IPS-20b (cell line): ENCODE data around the gene ADSL.

Experiments used
- H3K27ac ChIP-seq: one replicate; pipeline ENCODE4 v1.5.1; 2013; ENCODE audit warnings: low read length
- H3K27me3 ChIP-seq: 2 replicates; pipeline ENCODE4 v1.6.1; 2013; ENCODE audit warnings: mild to moderate bottlenecking, low read length, inconsistent platforms; ENCODE audit not compliant: insufficient read depth
- H3K36me3 ChIP-seq: 2 replicates; pipeline ENCODE4 v1.6.1; 2013; ENCODE audit warnings: low read depth, mild to moderate bottlenecking, inconsistent platforms, low read length, moderate library complexity; ENCODE audit not compliant: insufficient read depth
- H3K4me1 ChIP-seq: 2 replicates; pipeline ENCODE4 v1.6.1; 2013; ENCODE audit warnings: mild to moderate bottlenecking, control low read depth, inconsistent platforms, low read length, moderate library complexity; ENCODE audit not compliant: insufficient read depth
- H3K4me3 ChIP-seq: 2 replicates; pipeline ENCODE4 v1.5.1; 2013; ENCODE audit warnings: mild to moderate bottlenecking, low read length, inconsistent platforms
- H3K9ac ChIP-seq: 2 replicates; pipeline ENCODE4 v1.6.1; 2013; ENCODE audit warnings: low read depth, mild to moderate bottlenecking, inconsistent platforms, low read length, moderate library complexity
- H3K9me3 ChIP-seq: 2 replicates; pipeline ENCODE4 v1.6.1; 2013; ENCODE audit warnings: mild to moderate bottlenecking, low read depth, low read length, inconsistent platforms; ENCODE audit not compliant: insufficient read depth

ADSL gene

GRCh38 chr22:40434106-40434505 lies 87.8 kb downstream of the ADSL start:
- Histone ChIP-seq H3K27ac (no peak overlapping the region), H3K4me3 (no peak overlapping the region), H3K9ac (no peak overlapping the region), H3K9me3 (no peaks in the 10 kb centered on the region), H3K4me1 (no peaks in the 10 kb centered on the region), H3K36me3 (peaks cover 30% of the 10 kb centered on the region), H3K27me3 (no peaks in the 10 kb centered on the region)

- Histone ChIP-seq H3K27ac (no peak overlapping the region), H3K27me3 (no peaks in the 10 kb centered on the region), H3K36me3 (peaks cover 24% of the 10 kb centered on the region), H3K9me3 (no peaks in the 10 kb centered on the region), H3K4me1 (no peaks in the 10 kb centered on the region), H3K4me3 (no peak overlapping the region), H3K9ac (no peak overlapping the region)
Measured at GRCh38 chr22:40434745-40435144, 88.4 kb downstream of the ADSL start.

GRCh38 chr22:40436505-40437431 lies 90.5 kb downstream of the ADSL start:
- Histone ChIP-seq H3K27ac (no peak overlapping the region), H3K4me1 (no peaks in the 10 kb centered on the region), H3K27me3 (no peaks in the 10 kb centered on the region), H3K4me3 (no peak overlapping the region), H3K9ac (no peak overlapping the region), H3K36me3 (peaks cover 14% of the 10 kb centered on the region; the same call in 1 of the 2 replicates), H3K9me3 (no peaks in the 10 kb centered on the region)
